Neutrophil (primary cell): ENCODE measurements around the gene TMEM132A.

Experiments used
- H3K27ac ChIP-seq: fragments of 200-600 bp; sonication (generic); 2 replicates; pipeline ENCODE4 v1.5.1; 2016; ENCODE audit warnings: mild to moderate bottlenecking, moderate library complexity
- H3K27me3 ChIP-seq: fragments of 200-600 bp; sonication (generic); 2 replicates; pipeline ENCODE4 v1.6.0; 2016; ENCODE audit warnings: mild to moderate bottlenecking
- H3K36me3 ChIP-seq: fragments of 200-600 bp; sonication (generic); 2 replicates; pipeline ENCODE4 v1.5.1; 2017
- H3K4me1 ChIP-seq, 2 experiments: fragments of 200-600 bp in 1 of 2; sonication (generic) in 1 of 2; 1 replicate in 1 of 2; 2 replicates in 1 of 2; pipeline versions ENCODE4 v1.5.1 to v1.6.1; 2013 to 2016; ENCODE audit warnings: low read depth in 1 of 2, low read length in 1 of 2, mild to moderate bottlenecking in 1 of 2, moderate library complexity in 1 of 2; ENCODE audit not compliant: control insufficient read depth in 1 of 2, insufficient read depth in 1 of 2
- H3K4me3 ChIP-seq, 2 experiments: fragments of 200-600 bp in 1 of 2; sonication (generic) in 1 of 2; 1 replicate in 1 of 2; 2 replicates in 1 of 2; pipeline ENCODE4 v1.5.1; 2013 to 2016; ENCODE audit warnings: low read depth in 1 of 2, low read length in 1 of 2, mild to moderate bottlenecking in 1 of 2, moderate library complexity in 1 of 2
- H3K9me3 ChIP-seq: fragments of 200-600 bp; sonication (generic); 2 replicates; pipeline ENCODE4 v1.5.1; 2016
- CTCF ChIP-seq: fragments of 200-600 bp; sonication (generic); IDR thresholded peaks from 2 replicates; pipeline ENCODE4 v1.5.1; 2016; ENCODE audit warnings: antibody characterized with exemption

The TMEM132A gene

DNA sequence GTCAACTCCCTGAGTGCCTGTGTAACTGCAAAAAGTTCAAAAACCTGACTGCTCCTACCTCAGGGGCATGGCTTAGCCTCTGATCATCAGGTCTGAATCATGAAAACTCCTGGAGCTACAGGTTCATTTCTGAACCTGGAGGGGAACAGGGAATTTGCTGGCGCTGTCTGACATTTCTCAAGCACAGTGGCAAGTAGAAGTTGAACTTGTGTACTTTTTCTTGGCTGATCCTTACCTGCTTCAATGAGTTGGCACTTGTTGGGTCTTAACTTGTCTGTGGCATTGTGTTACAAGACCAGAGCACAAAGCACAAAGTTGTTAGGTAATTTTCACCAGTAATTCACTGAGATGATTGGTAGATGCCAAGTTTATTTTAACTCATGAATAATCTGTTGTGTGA is 7.0 kb upstream of the TMEM132A start:
- Histone ChIP-seq H3K27ac (no peak overlapping the region), H3K36me3 (peaks cover 24% of the 10 kb centered on the region), H3K4me1 (peaks cover 25 to 28% of the 10 kb centered on the region in 2 experiments), H3K9me3 (no peaks in the 10 kb centered on the region), H3K4me3 (no peak overlapping the region), H3K27me3 (peaks cover 30% of the 10 kb centered on the region)
- no peak for TF ChIP-seq CTCF

DNA sequence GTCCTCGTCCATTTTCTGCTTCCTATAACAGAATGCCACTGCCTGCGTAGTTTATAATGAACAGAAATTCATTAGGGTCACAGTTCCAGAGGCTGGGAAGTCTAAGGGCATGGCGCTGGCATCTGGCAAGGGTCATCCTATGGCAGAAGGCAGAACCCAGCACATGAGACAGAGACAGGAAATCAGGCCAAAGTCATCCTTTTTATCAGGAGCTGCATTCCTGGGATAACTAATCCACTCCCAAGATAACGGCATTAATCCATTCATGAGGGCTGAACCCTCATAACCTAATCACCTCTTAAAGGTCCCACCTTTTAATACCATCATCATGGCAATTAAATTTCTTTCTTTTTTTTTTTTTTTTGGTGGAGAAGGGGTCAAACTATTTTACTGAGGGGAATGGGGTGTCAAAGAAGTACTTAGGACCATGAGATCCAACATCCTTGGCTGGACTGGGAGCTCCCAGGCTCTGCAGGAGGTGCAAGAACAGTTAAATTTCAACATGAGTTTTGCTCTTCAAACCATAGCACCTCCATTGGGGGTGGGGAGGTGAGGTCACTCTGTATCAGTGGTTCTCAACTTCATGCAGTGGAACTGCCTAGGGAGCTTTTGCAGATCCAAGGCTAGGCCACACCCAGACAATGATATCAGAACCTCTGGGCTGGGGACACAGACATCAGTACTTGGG is 5.9 kb upstream of the TMEM132A start:
- no peaks in the 10 kb centered on the region for H3K9me3 ChIP-seq
- no peak overlapping the region for H3K4me3 ChIP-seq
- no peak for TF ChIP-seq CTCF
- no peak overlapping the region for H3K27ac ChIP-seq
- H3K27me3 ChIP-seq, result peaks cover 39% of the 10 kb centered on the region
- H3K36me3 ChIP-seq, result peaks cover 27% of the 10 kb centered on the region
- peaks cover 23 to 26% of the 10 kb centered on the region in 2 experiments for H3K4me1 ChIP-seq

- H3K4me1 ChIP-seq, result peaks cover 19 to 21% of the 10 kb centered on the region in 2 experiments
- peaks cover 44% of the 10 kb centered on the region for H3K27me3 ChIP-seq
- no peak overlapping the region for H3K27ac ChIP-seq
- peaks cover 27% of the 10 kb centered on the region for H3K36me3 ChIP-seq
- no peak overlapping the region for H3K4me3 ChIP-seq
- no peaks in the 10 kb centered on the region for H3K9me3 ChIP-seq
- TF ChIP-seq CTCF, result no peak
These were observed 5.4 kb upstream of the TMEM132A start for GRCh38 chr11:60918939-60919265.

DNA sequence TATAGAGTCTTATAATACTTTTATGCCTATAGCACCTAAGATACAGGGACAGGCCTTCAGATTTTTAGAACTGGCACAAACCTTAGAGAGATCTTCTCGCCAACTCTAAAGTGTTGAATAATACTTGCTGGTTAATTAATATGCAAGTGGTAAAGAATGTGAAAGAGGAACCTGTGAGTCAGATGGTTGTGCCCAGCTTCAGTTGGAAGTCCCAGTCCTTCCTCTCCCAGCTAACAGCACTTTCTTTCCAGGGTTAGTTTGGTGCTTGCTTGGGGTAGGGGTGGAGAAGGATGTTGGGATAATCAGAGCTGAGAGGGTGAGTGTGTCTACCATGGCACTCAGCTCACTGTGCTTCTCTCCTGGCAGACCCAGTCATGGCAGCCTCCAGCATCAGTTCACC is 4.9 kb upstream of the TMEM132A start:
- no peak overlapping the region for H3K27ac ChIP-seq
- no peaks in the 10 kb centered on the region for H3K9me3 ChIP-seq
- no peak for TF ChIP-seq CTCF
- H3K27me3 ChIP-seq, result peaks cover 48% of the 10 kb centered on the region
- peaks cover 17 to 20% of the 10 kb centered on the region in 2 experiments for H3K4me1 ChIP-seq
- peaks cover 27% of the 10 kb centered on the region for H3K36me3 ChIP-seq
- no peak overlapping the region for H3K4me3 ChIP-seq

DNA sequence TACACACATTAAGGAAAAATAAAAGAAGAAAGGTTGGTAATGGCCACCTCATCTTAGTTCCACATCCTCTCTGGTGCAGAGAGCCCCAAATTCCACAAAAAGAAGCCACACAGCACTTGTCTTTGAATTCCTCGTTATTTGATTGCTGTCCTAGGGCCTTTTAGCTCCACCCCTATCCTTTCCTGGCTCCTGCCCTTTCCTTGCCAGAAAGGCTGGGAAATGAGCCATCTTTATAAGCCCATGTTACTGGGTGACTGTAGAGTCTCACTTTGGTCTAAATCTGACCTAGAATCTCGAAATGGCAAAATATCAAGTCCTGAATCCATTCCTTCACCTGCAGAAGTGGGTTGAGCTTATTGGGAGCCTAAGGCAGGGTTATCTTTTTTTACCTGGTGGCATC is 4.3 kb upstream of the TMEM132A start:
- H3K27ac ChIP-seq, result no peak overlapping the region
- peaks cover 27% of the 10 kb centered on the region for H3K36me3 ChIP-seq
- H3K27me3 ChIP-seq, result peaks cover 49% of the 10 kb centered on the region
- no peaks in the 10 kb centered on the region for H3K9me3 ChIP-seq
- no peak overlapping the region for H3K4me3 ChIP-seq
- TF ChIP-seq CTCF, result no peak
- H3K4me1 ChIP-seq, result peaks cover 10 to 16% of the 10 kb centered on the region in 2 experiments
